ENCODE data around the gene BEND3.
"Not testable (repeated sequence)": the region's sequence is repeated elsewhere in the genome, so short reads cannot be mapped to it uniquely, and the experiment has no call there.

- TF ChIP-seq SMC3 (conservative IDR thresholded peaks at IDR 0.05; ENCODE audit: poor library complexity); RAD21 (conservative IDR thresholded peaks at IDR 0.05); CTCF (IDR thresholded peaks at IDR 0.05; ENCODE audit: poor library complexity, severe bottlenecking); POLR2AphosphoS5 (IDR thresholded peaks at IDR 0.05); EZH2 (IDR thresholded peaks at IDR 0.05; ENCODE audit: borderline replicate concordance, insufficient read depth, low read length, poor library complexity, severe bottlenecking): not testable (repeated sequence)
Observed at GRCh38 chr6:107118540-107118939, 3.2 kb upstream of the BEND3 start.
